Stimulated activated CD8-positive, alpha-beta memory T cell treated with anti-CD3 and anti-CD28 coated beads, Interleukin-12 subunit alpha, Interleukin-12 subunit beta, amount 100 ng/mL, for 4 hours (primary cell): ENCODE results near the gene ELN.

ENCODE experiments used
- DNase-seq: peaks from one replicate; pipeline ENCODE4 v3.0.0-alpha.2; 2020; ENCODE audit warnings: low read depth

ELN gene

GRCh38 chr7:74093671-74094223, 65.8 kb downstream of the ELN start:
- DNase-seq = no peak

GRCh38 chr7:74094224-74095101, 66.5 kb downstream of the ELN start:
- peak; percentile 68 for DNase-seq

- no peak for DNase-seq
Measured at GRCh38 chr7:74095135-74095534, 67.2 kb downstream of the ELN start.

GRCh38 chr7:74097937-74098614, 70.1 kb downstream of the ELN start:
- no peak for DNase-seq

GRCh38 chr7:74099031-74099430, 71.1 kb downstream of the ELN start:
- no peak for DNase-seq

- DNase-seq = no peak
Measured at GRCh38 chr7:74101061-74101681, 73.2 kb downstream of the ELN start.

- no peak for DNase-seq
Measured at GRCh38 chr7:74103219-74103772, 75.3 kb downstream of the ELN start.

GRCh38 chr7:74104702-74105101, 76.7 kb downstream of the ELN start:
- no peak for DNase-seq

- no peak for DNase-seq
Measured at GRCh38 chr7:74105992-74106391, 78.0 kb downstream of the ELN start.

- no peak for DNase-seq
Measured at GRCh38 chr7:74106846-74107245, 78.9 kb downstream of the ELN start.

- no peak for DNase-seq
Measured at GRCh38 chr7:74115326-74115725, 87.4 kb downstream of the ELN start.

GRCh38 chr7:74116356-74116755, 88.4 kb downstream of the ELN start:
- no peak for DNase-seq
